ENCODE measurements around the gene KIRREL3. TPM values are rescaled to one million over a fixed set of nuclear protein-coding genes. Genes with fewer than 3 reads are reported as not detected.

KIRREL3 gene
- total RNA-seq, 2 donors from 2014 or later = 0.61 to 0.64 TPM

- H3K36me3 ChIP-seq = no peaks in the 10 kb centered on the region
- H3K9ac ChIP-seq (ENCODE audit: low read depth in 2 of 2, low read length in 2 of 2) = no peak overlapping the region
- H3K27ac ChIP-seq = no peak overlapping the region
- no peak for TF ChIP-seq CTCF (IDR thresholded peaks at IDR 0.05)
- H3K27me3 ChIP-seq = no peaks in the 10 kb centered on the region
- H3K4me1 ChIP-seq = no peaks in the 10 kb centered on the region
- intact Hi-C loops (cut with DNase I) = no loop called here
- no peak for DNase-seq
- no peaks in the 10 kb centered on the region for H3K9me3 ChIP-seq
- no peak overlapping the region for H3K4me3 ChIP-seq
Measured at GRCh38 chr11:126971305-126971704, 29.3 kb downstream of the KIRREL3 start.

- Histone ChIP-seq H3K27ac (no peak overlapping the region), H3K4me3 (no peak overlapping the region), H3K27me3 (no peaks in the 10 kb centered on the region), H3K36me3 (no peaks in the 10 kb centered on the region), H3K9ac (ENCODE audit: low read depth in 2 of 2, low read length in 2 of 2) (no peak overlapping the region), H3K4me1 (no peaks in the 10 kb centered on the region), H3K9me3 (no peaks in the 10 kb centered on the region)
- intact Hi-C loops (cut with DNase I) = no loop called here
- TF ChIP-seq CTCF (IDR thresholded peaks at IDR 0.05) = no peak
- DNase-seq = no peak
Measured at GRCh38 chr11:126969865-126970479, 30.6 kb downstream of the KIRREL3 start.

GRCh38 chr11:126968915-126969314 is 31.7 kb downstream of the KIRREL3 start:
- H3K9me3 ChIP-seq = no peaks in the 10 kb centered on the region
- TF ChIP-seq CTCF (IDR thresholded peaks at IDR 0.05) = no peak
- H3K9ac ChIP-seq (ENCODE audit: low read depth in 2 of 2, low read length in 2 of 2) = no peak overlapping the region
- no peak overlapping the region for H3K4me3 ChIP-seq
- H3K27me3 ChIP-seq = no peaks in the 10 kb centered on the region
- no peaks in the 10 kb centered on the region for H3K36me3 ChIP-seq
- intact Hi-C loops (cut with DNase I) = no loop called here
- no peak for DNase-seq
- no peak overlapping the region for H3K27ac ChIP-seq
- no peaks in the 10 kb centered on the region for H3K4me1 ChIP-seq

- no peak for DNase-seq
- H3K9me3 ChIP-seq = no peaks in the 10 kb centered on the region
- no peak overlapping the region for H3K4me3 ChIP-seq
- no peak overlapping the region for H3K9ac ChIP-seq (ENCODE audit: low read depth in 2 of 2, low read length in 2 of 2)
- H3K27me3 ChIP-seq = no peaks in the 10 kb centered on the region
- H3K4me1 ChIP-seq = no peaks in the 10 kb centered on the region
- intact Hi-C loops (cut with DNase I) = no loop called here
- H3K27ac ChIP-seq = no peak overlapping the region
- TF ChIP-seq CTCF (IDR thresholded peaks at IDR 0.05) = no peak
- H3K36me3 ChIP-seq = no peaks in the 10 kb centered on the region
Measured at GRCh38 chr11:126965331-126965730, 35.2 kb downstream of the KIRREL3 start.

- peak; percentile 47 for DNase-seq
- H3K27ac ChIP-seq = peak overlapping the region; percentile 37
- no peak for TF ChIP-seq CTCF (IDR thresholded peaks at IDR 0.05)
Measured at GRCh38 chr11:126963603-126964363, 36.8 kb downstream of the KIRREL3 start.

More at GRCh38 chr11:126963603-126964363, 36.8 kb downstream of the KIRREL3 start:
- H3K4me3 ChIP-seq = no peak overlapping the region
- H3K27me3 ChIP-seq = no peaks in the 10 kb centered on the region
- no peaks in the 10 kb centered on the region for H3K9me3 ChIP-seq
- H3K36me3 ChIP-seq = no peaks in the 10 kb centered on the region
- intact Hi-C loops (cut with DNase I) = no loop called here
- H3K4me1 ChIP-seq = no peaks in the 10 kb centered on the region
- H3K9ac ChIP-seq (ENCODE audit: low read depth in 2 of 2, low read length in 2 of 2) = no peak overlapping the region
